Measurements from ENCODE around the gene KRTCAP2. TPM values are rescaled to one million over a fixed set of nuclear protein-coding genes. Genes with fewer than 3 reads are reported as not detected.

The KRTCAP2 gene
- polyA plus RNA-seq, 1 donor (not counting 4 experiments of a cell fraction or from before 2014, with no cell fraction given) = 127 TPM

DNA sequence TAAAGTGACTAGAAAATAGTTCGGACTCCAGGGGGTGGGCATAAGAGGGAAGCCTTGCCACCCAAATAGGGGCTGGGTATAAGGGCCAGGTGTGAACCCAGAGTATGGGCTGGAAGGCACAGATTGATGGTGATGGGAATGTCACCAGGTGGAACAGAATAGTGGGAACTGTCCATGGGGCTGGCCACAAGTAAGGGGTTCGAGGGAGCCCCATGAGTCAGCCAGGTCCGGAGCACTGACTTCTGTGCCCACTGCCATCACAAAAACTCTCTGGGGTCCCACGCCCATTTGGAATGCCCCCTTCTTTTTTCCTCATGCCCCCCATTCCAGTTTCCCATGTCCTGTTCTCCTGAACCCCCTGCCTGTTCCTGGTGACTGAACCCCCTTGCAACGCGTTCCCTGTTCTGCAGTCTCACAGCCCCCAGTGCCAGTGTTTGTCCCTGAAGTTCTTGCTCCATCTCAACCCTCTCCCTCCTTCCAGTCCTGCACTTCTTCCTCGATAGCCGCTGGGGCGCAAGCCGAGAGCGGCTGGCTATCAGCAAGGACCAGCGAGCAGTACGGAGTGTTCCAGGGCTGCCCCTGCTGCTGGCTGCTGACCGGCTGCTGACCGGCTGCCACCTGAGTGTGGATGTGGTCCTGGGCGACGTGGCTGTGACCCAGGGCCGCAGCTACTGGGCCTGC is 8.4 kb upstream of the KRTCAP2 start:
- Histone ChIP-seq H3K79me2 (ENCODE audit: control insufficient read depth, insufficient read depth, low read length) (no peaks in the 10 kb centered on the region), H3K4me2 (ENCODE audit: control insufficient read depth, extremely low read depth, insufficient read depth, low read depth, low read length) (no peak overlapping the region), H3K9me3 (ENCODE audit: control insufficient read depth, low read depth, low read length) (no peaks in the 10 kb centered on the region), H3K9me1 (ENCODE audit: control insufficient read depth, extremely low read depth, insufficient read depth, low read length) (no peaks in the 10 kb centered on the region), H3K27ac (ENCODE audit: control insufficient read depth, insufficient read depth, low read length) (no peak overlapping the region), H2AFZ (ENCODE audit: control insufficient read depth, low read length) (no peak overlapping the region), H3K36me3 (ENCODE audit: control insufficient read depth in 2 of 2, extremely low read depth in 1 of 2, insufficient read depth in 2 of 2, low read length in 2 of 2) (peaks cover 4 to 10% of the 10 kb centered on the region in 2 experiments), H4K20me1 (ENCODE audit: control insufficient read depth, extremely low read depth, insufficient read depth, low read length) (no peaks in the 10 kb centered on the region), H3K9ac (ENCODE audit: control insufficient read depth, extremely low read depth, insufficient read depth, low read length) (no peak overlapping the region), H3K4me3 (ENCODE audit: control insufficient read depth in 2 of 3, extremely low read depth in 1 of 3, insufficient read depth in 2 of 3, low read depth in 1 of 3, low read length in 3 of 3) (no peak overlapping the region), H3K27me3 (ENCODE audit: control insufficient read depth, extremely low read depth, insufficient read depth, low read length) (no peaks in the 10 kb centered on the region), H3K4me1 (ENCODE audit: control insufficient read depth, extremely low read depth, insufficient read depth, low read length) (peaks cover 14% of the 10 kb centered on the region)
- FAIRE-seq = no peak
- dilution Hi-C loops (cut with MboI; ENCODE audit: extremely low pct_ligation_motif_present, low sequenced_read_pairs) = no loop called here
- DNase-seq (ENCODE audit: low read depth, low spot score) = no peak
- TF ChIP-seq EZH2 (IDR thresholded peaks at IDR 0.05; ENCODE audit: low read length) = no peak
- TF ChIP-seq, protein P1, sequence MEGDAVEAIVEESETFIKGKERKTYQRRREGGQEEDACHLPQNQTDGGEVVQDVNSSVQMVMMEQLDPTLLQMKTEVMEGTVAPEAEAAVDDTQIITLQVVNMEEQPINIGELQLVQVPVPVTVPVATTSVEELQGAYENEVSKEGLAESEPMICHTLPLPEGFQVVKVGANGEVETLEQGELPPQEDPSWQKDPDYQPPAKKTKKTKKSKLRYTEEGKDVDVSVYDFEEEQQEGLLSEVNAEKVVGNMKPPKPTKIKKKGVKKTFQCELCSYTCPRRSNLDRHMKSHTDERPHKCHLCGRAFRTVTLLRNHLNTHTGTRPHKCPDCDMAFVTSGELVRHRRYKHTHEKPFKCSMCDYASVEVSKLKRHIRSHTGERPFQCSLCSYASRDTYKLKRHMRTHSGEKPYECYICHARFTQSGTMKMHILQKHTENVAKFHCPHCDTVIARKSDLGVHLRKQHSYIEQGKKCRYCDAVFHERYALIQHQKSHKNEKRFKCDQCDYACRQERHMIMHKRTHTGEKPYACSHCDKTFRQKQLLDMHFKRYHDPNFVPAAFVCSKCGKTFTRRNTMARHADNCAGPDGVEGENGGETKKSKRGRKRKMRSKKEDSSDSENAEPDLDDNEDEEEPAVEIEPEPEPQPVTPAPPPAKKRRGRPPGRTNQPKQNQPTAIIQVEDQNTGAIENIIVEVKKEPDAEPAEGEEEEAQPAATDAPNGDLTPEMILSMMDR (optimal IDR thresholded peaks at IDR 0.05 in 1 of 3, IDR thresholded peaks at IDR 0.05 in 1 of 3, conservative IDR thresholded peaks at IDR 0.05 in 1 of 3; ENCODE audit: extremely low read depth in 1 of 3, insufficient read depth in 2 of 3, low read length in 3 of 3) = no peak

DNA sequence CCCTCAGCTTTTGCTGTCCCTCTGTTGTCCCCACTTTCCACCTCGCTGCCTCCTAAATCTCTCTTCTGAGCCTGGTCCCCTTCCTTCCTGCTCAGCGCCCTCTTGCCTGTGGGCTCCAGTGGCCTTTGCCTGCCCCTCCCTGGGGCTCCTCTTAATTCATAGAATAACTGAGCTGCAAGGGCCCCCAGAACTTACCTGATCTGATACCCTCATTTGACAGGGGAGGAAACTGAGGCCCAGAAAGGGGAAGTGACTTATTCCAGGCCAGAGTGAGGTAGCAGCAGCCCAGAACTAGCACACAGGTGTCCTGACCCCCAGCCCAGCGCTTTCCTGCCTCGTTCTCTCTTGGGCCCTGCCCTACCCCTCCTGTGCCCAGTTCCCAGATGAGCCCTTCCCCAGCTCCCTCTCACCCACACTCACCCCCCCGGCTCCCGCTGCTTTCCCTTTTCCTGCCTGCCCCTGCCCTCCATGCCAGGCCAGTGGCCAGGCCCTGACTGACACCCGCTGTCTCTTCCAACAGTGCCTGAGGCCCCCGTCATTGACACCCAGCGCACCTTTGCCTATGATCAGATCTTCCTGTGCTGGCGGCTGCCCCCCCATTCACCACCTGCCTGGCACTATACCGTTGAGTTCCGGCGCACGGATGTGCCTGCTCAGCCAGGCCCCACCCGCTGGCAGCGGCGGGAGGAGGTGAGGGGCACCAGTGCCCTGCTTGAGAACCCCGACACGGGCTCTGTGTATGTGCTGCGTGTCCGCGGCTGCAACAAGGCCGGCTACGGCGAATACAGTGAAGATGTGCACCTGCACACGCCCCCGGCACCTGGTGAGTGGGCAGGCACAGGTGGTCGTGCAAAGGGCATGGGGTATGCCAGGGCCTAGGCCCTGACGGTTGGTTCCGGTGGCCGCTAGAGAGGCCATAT is 6.3 kb upstream of the KRTCAP2 start:
- FAIRE-seq = no peak

More for the DNA sequence above, 6.3 kb upstream of the KRTCAP2 start:
- H3K9me3 ChIP-seq (ENCODE audit: control insufficient read depth, low read depth, low read length) = no peaks in the 10 kb centered on the region
- H3K4me2 ChIP-seq (ENCODE audit: control insufficient read depth, extremely low read depth, insufficient read depth, low read depth, low read length) = no peak overlapping the region
- no peak overlapping the region for H2AFZ ChIP-seq (ENCODE audit: control insufficient read depth, low read length)
- H3K4me3 ChIP-seq (ENCODE audit: control insufficient read depth in 2 of 3, extremely low read depth in 1 of 3, insufficient read depth in 2 of 3, low read depth in 1 of 3, low read length in 3 of 3) = no peak overlapping the region
- H4K20me1 ChIP-seq (ENCODE audit: control insufficient read depth, extremely low read depth, insufficient read depth, low read length) = no peaks in the 10 kb centered on the region
- DNase-seq (ENCODE audit: low read depth, low spot score) = no peak
- no peak overlapping the region for H3K9ac ChIP-seq (ENCODE audit: control insufficient read depth, extremely low read depth, insufficient read depth, low read length)
- peaks cover 4 to 10% of the 10 kb centered on the region in 2 experiments for H3K36me3 ChIP-seq (ENCODE audit: control insufficient read depth in 2 of 2, extremely low read depth in 1 of 2, insufficient read depth in 2 of 2, low read length in 2 of 2)
- H3K4me1 ChIP-seq (ENCODE audit: control insufficient read depth, extremely low read depth, insufficient read depth, low read length) = peaks cover 9% of the 10 kb centered on the region
- H3K9me1 ChIP-seq (ENCODE audit: control insufficient read depth, extremely low read depth, insufficient read depth, low read length) = no peaks in the 10 kb centered on the region
- H3K27ac ChIP-seq (ENCODE audit: control insufficient read depth, insufficient read depth, low read length) = no peak overlapping the region
- TF ChIP-seq, protein P1 (optimal IDR thresholded peaks at IDR 0.05 in 1 of 3, IDR thresholded peaks at IDR 0.05 in 1 of 3, conservative IDR thresholded peaks at IDR 0.05 in 1 of 3; ENCODE audit: extremely low read depth in 1 of 3, insufficient read depth in 2 of 3, low read length in 3 of 3) = no peak
- no peak for TF ChIP-seq EZH2 (IDR thresholded peaks at IDR 0.05; ENCODE audit: low read length)
- H3K79me2 ChIP-seq (ENCODE audit: control insufficient read depth, insufficient read depth, low read length) = no peaks in the 10 kb centered on the region
- dilution Hi-C loops (cut with MboI; ENCODE audit: extremely low pct_ligation_motif_present, low sequenced_read_pairs) = no loop called here
- no peaks in the 10 kb centered on the region for H3K27me3 ChIP-seq (ENCODE audit: control insufficient read depth, extremely low read depth, insufficient read depth, low read length)

Measured in keratinocyte (primary cell).